Cardiac muscle cell (in vitro differentiated cells and primary cell): Measurements from ENCODE around the gene ORC1. TPM values are rescaled to one million over a fixed set of nuclear protein-coding genes. Genes with fewer than 3 reads are reported as not detected.

Experiments
- DNase-seq, 2 donors: peaks; one replicate each; pipeline versions ENCODE4 v3.0.0 to v3.0.0-alpha.2; 2010 to 2017; ENCODE audit warnings: low read depth in 1 of 2, low spot score in 1 of 2
- H3K27ac ChIP-seq: fragments of 200-600 bp; sonication (generic); 2 replicates; pipeline ENCODE4 v1.5.1; 2016
- H3K27me3 ChIP-seq: fragments of 200-600 bp; sonication (generic); 2 replicates; pipeline ENCODE4 v1.6.0; 2016; ENCODE audit warnings: control low read depth
- H3K36me3 ChIP-seq: fragments of 200-600 bp; sonication (generic); 2 replicates; pipeline ENCODE4 v1.5.1; 2016; ENCODE audit warnings: control low read depth
- H3K4me1 ChIP-seq: fragments of 200-600 bp; sonication (generic); 2 replicates; pipeline ENCODE4 v1.8.1; 2017; ENCODE audit warnings: low read depth, mild to moderate bottlenecking, mixed run types
- H3K4me3 ChIP-seq: fragments of 200-600 bp; sonication (generic); 2 replicates; pipeline ENCODE4 v1.5.1; 2016; ENCODE audit warnings: mild to moderate bottlenecking
- H3K9me3 ChIP-seq: fragments of 200-600 bp; sonication (generic); 2 replicates; pipeline ENCODE4 v1.5.1; 2017; ENCODE audit warnings: low read depth, mild to moderate bottlenecking, control low read depth
- CTCF ChIP-seq: IDR thresholded peaks from 2 replicates; pipeline ENCODE4 v1.5.1; 2012; ENCODE audit warnings: low read depth, mild to moderate bottlenecking, low read length
- polyA plus RNA-seq: library from polyadenylated mRNA; unstranded; fragments of >200 nt; fragmentation: Nextera tagmentation; extraction: Ambion mirVana; gene quantifications from 2 replicates; pipeline ENCODE4 v1.2.1, GENCODE V29; 2016
- total RNA-seq: library from RNA; depleted of rRNA; stranded (reverse); fragments of >200 nt; gene quantifications from 2 replicates; pipeline ENCODE4 v1.2.3, GENCODE V29; 2016

Gene ORC1
- total and polyA plus RNA-seq, 2 experiments from 2014 or later, result 2.2 to 3.4 TPM

GRCh38 chr1:52346653-52347052 is 57.6 kb downstream of the ORC1 start:
- no peaks in the 10 kb centered on the region for H3K36me3 ChIP-seq
- H3K27me3 ChIP-seq, result no peaks in the 10 kb centered on the region
- H3K4me1 ChIP-seq, result no peaks in the 10 kb centered on the region
- no peak for DNase-seq
- no peak for TF ChIP-seq CTCF
- no peak overlapping the region for H3K4me3 ChIP-seq
- H3K27ac ChIP-seq, result no peak overlapping the region
- H3K9me3 ChIP-seq, result no peaks in the 10 kb centered on the region

GRCh38 chr1:52345252-52345651 is 59.0 kb downstream of the ORC1 start:
- H3K27me3 ChIP-seq, result no peaks in the 10 kb centered on the region
- no peaks in the 10 kb centered on the region for H3K9me3 ChIP-seq
- no peaks in the 10 kb centered on the region for H3K4me1 ChIP-seq
- no peak overlapping the region for H3K27ac ChIP-seq
- no peak for DNase-seq
- no peak overlapping the region for H3K4me3 ChIP-seq
- no peak for TF ChIP-seq CTCF
- peaks cover under 1% of the 10 kb centered on the region for H3K36me3 ChIP-seq

GRCh38 chr1:52343979-52344378 is 60.2 kb downstream of the ORC1 start:
- H3K4me1 ChIP-seq, result no peaks in the 10 kb centered on the region
- no peak overlapping the region for H3K4me3 ChIP-seq
- TF ChIP-seq CTCF, result no peak
- H3K27ac ChIP-seq, result no peak overlapping the region
- H3K36me3 ChIP-seq, result peaks cover 7% of the 10 kb centered on the region
- DNase-seq, result no peak
- H3K9me3 ChIP-seq, result no peaks in the 10 kb centered on the region
- no peaks in the 10 kb centered on the region for H3K27me3 ChIP-seq

- H3K4me1 ChIP-seq, result no peaks in the 10 kb centered on the region
- no peak for DNase-seq
Observed at GRCh38 chr1:52341655-52342260, 62.5 kb downstream of the ORC1 start.

GRCh38 chr1:52337439-52337838 is 66.8 kb downstream of the ORC1 start:
- Histone ChIP-seq H3K4me3 (no peak overlapping the region), H3K27ac (no peak overlapping the region), H3K4me1 (no peaks in the 10 kb centered on the region), H3K36me3 (peaks cover 10% of the 10 kb centered on the region), H3K27me3 (no peaks in the 10 kb centered on the region), H3K9me3 (no peaks in the 10 kb centered on the region)
- no peak for TF ChIP-seq CTCF
- no peak for DNase-seq

More at GRCh38 chr1:52341655-52342260, 62.5 kb downstream of the ORC1 start:
- Histone ChIP-seq H3K27ac (no peak overlapping the region), H3K4me3 (no peak overlapping the region), H3K27me3 (no peaks in the 10 kb centered on the region), H3K36me3 (peaks cover 10% of the 10 kb centered on the region), H3K9me3 (no peaks in the 10 kb centered on the region)
- no peak for TF ChIP-seq CTCF
